ENCODE results near the gene COASY.

The COASY gene

DNA sequence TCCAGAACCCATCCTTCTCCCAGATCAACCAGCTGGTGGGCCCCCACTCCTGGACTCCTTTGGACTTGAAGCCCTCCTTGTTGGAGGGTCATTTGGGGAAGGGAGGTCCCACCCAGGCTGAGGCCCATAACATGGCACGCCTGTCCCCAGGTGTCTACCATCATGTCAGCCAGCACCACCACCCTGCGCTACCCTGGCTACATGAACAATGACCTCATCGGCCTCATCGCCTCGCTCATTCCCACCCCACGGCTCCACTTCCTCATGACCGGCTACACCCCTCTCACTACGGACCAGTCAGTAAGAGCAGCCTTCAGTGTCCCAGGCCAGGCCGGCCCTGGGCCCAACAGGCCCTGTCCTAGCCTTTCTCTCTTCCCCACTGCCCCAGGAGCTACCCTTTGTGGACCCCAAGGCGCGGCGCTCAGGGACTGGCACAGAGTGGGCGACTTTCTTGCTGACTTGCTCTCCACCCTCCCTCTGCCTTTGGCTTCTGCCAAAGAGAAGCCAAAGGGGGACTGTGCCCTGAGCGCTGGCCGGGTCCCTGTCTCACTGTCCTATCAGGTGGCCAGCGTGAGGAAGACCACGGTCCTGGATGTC is 51.8 kb downstream of the COASY start:
- no peak for DNase-seq (ENCODE audit: low read depth in 2 of 2)

All from activated CD4-positive, alpha-beta T cell treated with anti-CD3 and anti-CD28 coated beads for 24 hours (primary cell).